ENCODE data around the gene IQCN.

The IQCN gene

GRCh38 chr19:18306209-18306887 is 32.1 kb upstream of the IQCN start:
- no peak for DNase-seq (ENCODE audit: low read depth)
- peak overlapping the region; percentile 11; the same call in 1 of the 2 replicates for H3K4me3 ChIP-seq (ENCODE audit: low read depth, low read length)
- no peak for TF ChIP-seq CTCF (IDR thresholded peaks at IDR 0.05; ENCODE audit: low read depth, low read length, missing control alignments)

GRCh38 chr19:18304458-18305310 is 30.4 kb upstream of the IQCN start:
- TF ChIP-seq CTCF (IDR thresholded peaks at IDR 0.05; ENCODE audit: low read depth, low read length, missing control alignments), result no peak
- H3K4me3 ChIP-seq (ENCODE audit: low read depth, low read length), result peak overlapping the region; percentile 63
- DNase-seq (ENCODE audit: low read depth), result no peak

GRCh38 chr19:18304208-18304457 is 29.9 kb upstream of the IQCN start:
- H3K4me3 ChIP-seq (ENCODE audit: low read depth, low read length), result peak overlapping the region; percentile 63
- TF ChIP-seq CTCF (IDR thresholded peaks at IDR 0.05; ENCODE audit: low read depth, low read length, missing control alignments), result no peak
- no peak for DNase-seq (ENCODE audit: low read depth)

GRCh38 chr19:18301718-18302111 is 27.5 kb upstream of the IQCN start:
- TF ChIP-seq CTCF (IDR thresholded peaks at IDR 0.05; ENCODE audit: low read depth, low read length, missing control alignments), result no peak
- no peak for DNase-seq (ENCODE audit: low read depth)
- no peak overlapping the region for H3K4me3 ChIP-seq (ENCODE audit: low read depth, low read length)

GRCh38 chr19:18300930-18301717 is 26.9 kb upstream of the IQCN start:
- no peak for DNase-seq (ENCODE audit: low read depth)
- H3K4me3 ChIP-seq (ENCODE audit: low read depth, low read length), result no peak overlapping the region
- TF ChIP-seq CTCF (IDR thresholded peaks at IDR 0.05; ENCODE audit: low read depth, low read length, missing control alignments), result no peak

- no peak overlapping the region for H3K4me3 ChIP-seq (ENCODE audit: low read depth, low read length)
- TF ChIP-seq CTCF (IDR thresholded peaks at IDR 0.05; ENCODE audit: low read depth, low read length, missing control alignments), result no peak
- DNase-seq (ENCODE audit: low read depth), result no peak
These were observed 25.4 kb upstream of the IQCN start for GRCh38 chr19:18299654-18300053.
